Measurements from ENCODE around the gene MLH1.

DNA sequence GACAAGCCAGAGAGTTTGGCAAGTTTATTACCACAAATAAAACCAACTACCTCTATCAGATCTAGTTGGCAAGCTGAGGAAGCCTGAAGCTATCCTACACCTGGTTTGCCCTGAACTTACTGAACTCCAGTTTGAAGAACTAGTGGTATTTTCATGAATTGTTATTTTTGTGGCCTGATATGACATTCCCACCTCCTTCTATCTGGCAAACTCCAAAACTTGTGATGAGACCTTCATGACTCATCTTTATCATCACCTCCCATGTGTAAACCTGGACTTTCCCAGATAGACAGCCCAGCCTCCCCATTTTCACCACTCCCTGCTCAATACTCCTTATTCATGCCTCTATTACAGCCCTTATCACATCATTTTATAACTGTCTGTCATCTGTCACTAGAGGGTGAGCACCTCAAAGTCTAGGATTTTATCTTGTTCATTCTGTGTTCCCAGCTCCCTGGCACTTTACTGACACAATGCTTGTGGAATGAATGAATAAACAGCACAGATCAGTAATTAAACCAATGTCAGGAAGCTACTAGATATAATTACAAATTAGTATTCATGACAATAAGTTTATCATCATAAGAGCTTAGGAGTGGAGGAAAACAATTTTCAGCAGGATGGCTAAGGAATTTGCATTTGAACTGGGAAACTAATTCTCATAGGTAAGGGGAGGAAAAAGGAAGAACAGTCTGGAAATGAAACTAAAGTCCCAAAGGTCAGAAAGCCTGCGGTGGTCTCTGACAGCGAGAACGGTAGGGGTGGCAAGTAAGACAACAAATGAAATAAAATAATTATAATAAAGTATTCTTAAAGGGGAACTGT, 35.2 kb upstream of the MLH1 start:
- TF ChIP-seq POLR2AphosphoS5 (IDR thresholded peaks at IDR 0.05; ENCODE audit: insufficient read depth in 1 of 2, low read depth in 1 of 2) (no peak), POLR2A (IDR thresholded peaks at IDR 0.05) (no peak)
- TF ChIP-seq, protein P1, sequence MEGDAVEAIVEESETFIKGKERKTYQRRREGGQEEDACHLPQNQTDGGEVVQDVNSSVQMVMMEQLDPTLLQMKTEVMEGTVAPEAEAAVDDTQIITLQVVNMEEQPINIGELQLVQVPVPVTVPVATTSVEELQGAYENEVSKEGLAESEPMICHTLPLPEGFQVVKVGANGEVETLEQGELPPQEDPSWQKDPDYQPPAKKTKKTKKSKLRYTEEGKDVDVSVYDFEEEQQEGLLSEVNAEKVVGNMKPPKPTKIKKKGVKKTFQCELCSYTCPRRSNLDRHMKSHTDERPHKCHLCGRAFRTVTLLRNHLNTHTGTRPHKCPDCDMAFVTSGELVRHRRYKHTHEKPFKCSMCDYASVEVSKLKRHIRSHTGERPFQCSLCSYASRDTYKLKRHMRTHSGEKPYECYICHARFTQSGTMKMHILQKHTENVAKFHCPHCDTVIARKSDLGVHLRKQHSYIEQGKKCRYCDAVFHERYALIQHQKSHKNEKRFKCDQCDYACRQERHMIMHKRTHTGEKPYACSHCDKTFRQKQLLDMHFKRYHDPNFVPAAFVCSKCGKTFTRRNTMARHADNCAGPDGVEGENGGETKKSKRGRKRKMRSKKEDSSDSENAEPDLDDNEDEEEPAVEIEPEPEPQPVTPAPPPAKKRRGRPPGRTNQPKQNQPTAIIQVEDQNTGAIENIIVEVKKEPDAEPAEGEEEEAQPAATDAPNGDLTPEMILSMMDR (IDR thresholded peaks at IDR 0.05), result no peak
